Activated CD8-positive, alpha-beta memory T cell treated with anti-CD3 and anti-CD28 coated beads, Interleukin-2, amount 50 U/mL, for 48 hours (primary cell): Measurements from ENCODE around the gene RECQL.
"Not testable (repeated sequence)": the region's sequence is repeated elsewhere in the genome, so short reads cannot be mapped to it uniquely, and the experiment has no call there.

Experiments used
- DNase-seq: peaks from one replicate; pipeline ENCODE4 v3.0.0-alpha.2; 2020

RECQL gene

DNA sequence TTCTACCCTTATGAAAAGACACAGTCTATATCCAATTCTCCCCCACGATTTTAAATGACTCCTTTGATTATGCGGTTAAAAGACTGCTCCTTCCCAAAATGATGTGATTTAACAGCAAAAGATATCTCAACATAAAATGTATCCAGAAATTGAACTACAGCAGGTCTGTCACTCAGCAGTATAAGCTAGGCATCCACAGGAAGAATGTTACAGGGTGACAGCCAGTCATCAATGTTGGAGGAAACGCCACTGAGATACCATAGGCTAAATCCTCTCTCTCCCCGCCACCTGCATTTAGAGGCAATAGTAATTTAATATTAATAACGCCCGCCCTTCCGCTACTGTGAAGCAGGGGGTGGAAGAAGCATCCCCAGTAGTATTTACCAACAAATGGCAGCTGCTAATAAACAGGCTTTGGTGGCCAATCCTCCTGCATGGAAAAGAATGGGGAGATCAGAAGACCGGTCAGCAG lies 613 bp downstream of the RECQL start:
- no peak for DNase-seq

GRCh38 chr12:21499765-21500164 lies 1.7 kb downstream of the RECQL start:
- DNase-seq: no peak

DNA sequence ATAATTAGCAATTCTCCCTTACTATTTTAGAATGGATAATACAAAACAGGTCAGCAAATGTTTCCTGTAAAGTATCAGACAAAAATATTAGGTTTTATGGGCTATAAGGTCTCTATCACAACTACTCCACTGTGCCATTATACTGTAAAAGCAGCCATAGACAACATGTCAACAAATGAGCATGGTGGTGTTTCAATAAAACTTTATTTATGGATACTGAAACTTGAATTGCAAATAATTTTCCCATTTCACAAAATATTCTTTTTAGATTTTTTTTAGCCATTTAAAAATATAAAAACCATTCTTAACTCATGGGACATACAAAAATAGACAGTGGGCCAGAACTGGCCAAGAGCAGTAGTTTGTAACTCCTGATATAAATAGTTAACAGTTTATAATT lies 15.4 kb downstream of the RECQL start:
- DNase-seq: no peak

DNA sequence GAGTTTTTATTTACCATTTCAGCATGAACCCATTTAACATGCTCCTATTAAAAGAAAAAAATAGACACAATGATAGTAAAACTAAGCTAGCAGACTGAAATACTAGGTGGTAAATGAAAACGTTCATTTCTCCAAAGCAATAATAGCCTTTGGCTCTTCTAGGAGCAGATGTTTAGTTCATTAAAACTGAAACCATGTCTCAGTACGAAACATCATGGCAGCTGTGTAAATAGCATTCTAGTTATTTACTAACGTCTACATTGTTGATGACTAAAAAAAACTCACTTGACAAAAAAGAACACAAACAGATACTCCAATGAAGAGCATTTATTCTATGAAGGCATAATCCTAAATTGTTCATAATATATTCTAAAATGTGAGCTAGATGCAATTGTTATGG lies 17.9 kb downstream of the RECQL start:
- DNase-seq: no peak

DNA sequence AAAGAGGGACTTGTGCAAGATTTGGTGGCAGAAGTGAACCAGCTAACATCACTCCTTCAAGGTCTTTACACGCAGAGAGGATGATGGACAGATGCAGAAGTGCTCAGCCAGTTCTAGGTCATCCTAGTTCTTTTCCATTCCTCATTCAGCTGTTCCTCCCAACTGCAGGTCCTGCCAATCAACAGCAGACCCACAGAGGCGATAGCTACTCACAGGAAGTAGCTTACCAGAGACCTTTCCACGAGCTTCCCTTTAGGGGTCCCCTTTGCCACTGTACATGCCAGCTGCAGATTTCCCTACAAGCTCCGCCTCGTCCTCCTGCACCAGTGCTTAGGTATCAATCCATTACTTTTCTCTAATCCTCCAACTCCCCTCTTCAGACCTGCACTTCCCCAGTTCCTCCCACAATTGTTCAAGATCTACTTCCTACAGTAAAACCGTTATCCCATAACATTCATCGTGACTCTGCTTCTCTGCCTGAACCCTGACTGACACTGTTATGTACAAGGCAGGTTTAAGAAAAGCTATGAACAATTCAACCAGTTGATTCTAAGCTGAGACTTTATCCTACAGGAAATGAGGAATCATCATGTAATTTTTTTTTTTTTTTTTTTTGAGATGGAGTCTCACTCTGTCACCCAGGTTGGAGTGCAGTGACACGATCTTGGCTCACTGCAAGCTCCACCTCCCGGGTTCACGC lies 22.5 kb downstream of the RECQL start:
- DNase-seq: no peak

- DNase-seq: no peak
Measured at GRCh38 chr12:21476949-21477348, 24.5 kb downstream of the RECQL start.

DNA sequence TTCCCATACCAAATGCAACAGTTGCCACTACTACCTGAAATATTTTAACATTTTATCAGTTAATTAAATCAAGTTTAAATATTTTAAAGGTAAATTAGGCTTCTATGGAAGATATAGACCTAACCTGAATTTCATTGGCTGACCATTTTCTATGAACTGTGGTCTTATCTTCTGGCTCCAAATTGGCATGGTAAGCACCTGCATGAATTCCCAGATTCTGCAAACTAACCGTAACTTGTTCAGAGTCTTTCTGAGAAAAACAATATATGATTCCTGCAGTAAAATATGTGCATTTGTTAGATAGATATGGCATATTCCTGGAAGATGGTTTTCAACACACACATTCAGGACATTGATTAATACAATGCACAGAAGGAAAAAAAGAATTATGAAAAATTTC lies 25.9 kb downstream of the RECQL start:
- DNase-seq: no peak

DNA sequence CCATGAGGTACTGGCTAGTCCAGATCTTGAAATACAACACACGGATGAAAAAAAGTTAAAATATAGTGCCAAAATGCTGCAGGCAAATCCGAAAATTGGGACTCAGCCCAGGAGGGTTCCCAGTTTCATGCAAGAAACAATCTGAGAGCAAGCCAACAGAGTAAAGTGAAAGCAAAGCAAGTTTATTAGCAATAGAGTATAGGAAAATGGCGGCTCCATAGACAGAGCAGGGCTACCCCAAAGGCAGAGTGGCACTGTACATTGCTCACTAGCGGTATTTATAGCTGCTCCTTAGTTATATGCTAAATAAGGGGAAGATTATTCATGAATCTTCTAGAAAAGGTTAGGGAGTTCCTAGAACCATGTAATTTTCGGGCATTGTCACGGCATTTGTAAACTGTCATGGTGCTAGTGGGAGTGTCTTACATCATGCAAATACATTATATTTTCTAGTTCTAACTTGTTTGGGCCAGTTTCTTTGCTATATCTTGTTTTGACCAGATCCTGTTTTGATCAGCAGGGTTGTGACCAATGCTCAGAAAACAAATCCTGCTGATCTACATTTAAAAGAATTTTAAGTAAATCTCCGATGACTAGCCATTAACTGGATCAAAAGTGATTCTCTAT lies 29.1 kb downstream of the RECQL start:
- DNase-seq: no peak

DNA sequence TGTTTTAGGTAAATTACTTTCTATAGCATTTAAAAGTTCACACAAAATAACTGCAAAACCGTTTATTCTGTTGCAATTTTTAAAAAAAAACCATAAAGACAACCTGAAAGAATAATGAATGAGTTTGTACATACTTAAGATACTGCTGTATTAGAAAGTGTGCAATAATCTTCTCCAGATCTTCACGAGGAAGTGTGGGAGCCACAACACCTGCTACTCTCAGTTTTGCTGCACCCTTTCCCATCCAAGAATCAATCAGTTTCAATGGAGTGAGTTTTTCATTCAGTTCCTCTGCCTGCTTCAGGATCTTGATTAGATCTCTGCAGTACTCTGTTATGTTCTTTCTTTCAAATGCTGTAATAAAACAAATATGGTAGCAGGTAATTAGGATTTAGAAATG lies 30.1 kb downstream of the RECQL start:
- no peak for DNase-seq

- DNase-seq: not testable (repeated sequence)
Measured at GRCh38 chr12:21467334-21467733, 34.1 kb downstream of the RECQL start.

DNA sequence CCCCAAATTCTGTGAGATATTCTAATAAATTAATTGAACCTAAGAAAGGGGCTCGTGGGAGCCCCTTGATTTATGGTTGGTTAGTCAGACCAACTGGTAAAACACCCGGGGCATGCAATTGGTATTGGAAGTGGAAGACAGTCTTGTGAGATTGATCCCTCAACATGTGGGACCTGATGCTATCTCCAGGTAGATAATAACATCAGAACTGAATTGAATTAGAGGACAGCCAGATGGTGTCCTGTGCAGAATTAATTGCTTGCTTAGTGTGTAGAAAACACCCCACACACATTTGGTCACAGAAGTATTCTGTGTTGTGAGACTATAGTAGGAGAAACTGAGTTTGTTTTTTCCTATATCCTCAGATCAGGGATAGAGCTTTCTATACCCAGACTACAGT lies 42.0 kb downstream of the RECQL start:
- no peak for DNase-seq

GRCh38 chr12:21456291-21456780 lies 45.1 kb downstream of the RECQL start:
- no peak for DNase-seq

GRCh38 chr12:21453312-21453852 lies 48.1 kb downstream of the RECQL start:
- DNase-seq: no peak

DNA sequence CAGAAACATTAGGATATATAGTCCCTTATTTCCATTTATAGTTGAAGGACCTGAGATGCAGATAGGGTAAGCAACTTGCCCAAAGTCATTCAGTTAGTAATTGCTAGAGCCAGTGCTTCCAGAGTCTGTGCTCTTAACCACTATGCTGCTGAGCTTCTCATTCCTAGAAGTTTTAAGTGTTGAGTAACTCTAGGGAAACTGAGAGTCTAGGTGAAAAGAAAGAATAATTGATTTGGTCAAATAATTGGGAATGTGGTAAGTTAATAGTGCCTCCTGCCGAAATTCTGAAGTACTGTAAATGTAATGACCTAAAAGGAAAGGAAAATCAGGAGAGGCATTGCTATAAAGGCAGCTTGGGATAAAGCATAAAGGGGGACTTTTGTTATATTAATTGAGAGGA lies 49.9 kb downstream of the RECQL start:
- DNase-seq: no peak

DNA sequence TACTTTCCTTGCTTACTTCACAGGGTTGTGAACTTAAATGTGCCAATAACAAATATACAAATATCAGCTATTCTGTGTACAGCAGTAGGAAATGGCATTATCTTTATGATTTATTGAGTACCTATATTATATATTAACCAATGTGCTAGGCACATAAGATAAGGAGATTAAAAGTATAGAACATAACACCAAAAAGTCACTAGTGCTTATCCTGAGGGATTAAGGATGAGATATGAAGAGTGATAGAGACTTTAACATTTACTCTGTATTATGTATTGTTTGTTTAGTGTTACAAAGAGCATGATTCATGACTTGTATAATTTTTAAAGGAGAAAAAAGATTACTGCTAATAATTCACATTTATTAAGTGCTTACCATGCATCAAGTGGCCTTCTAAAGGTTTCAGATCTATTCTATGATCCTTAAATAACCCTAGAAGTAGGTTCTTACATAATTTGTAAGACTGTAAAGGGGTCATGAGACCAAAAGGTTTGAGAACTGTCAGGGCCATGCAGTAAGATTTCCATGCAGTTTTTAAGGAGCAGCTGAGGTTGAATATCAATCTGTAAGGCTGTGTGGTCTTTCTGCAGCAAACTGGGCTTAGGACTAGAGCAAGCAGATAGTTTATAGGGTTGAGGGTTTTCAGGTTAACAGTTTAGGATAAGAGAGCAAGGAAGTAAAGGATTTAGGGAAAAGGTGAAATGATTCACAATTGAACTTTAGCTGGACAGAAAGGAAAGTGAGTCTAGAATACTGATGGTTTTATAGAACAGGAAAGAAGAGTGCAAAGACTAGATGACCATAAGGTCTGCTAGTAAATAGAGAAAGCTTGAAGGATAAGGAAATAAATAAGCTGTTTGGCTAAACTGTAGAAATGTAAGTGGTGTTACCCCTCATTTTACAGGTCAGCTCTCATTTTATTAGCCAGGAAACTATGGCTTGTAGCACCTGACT lies 57.0 kb downstream of the RECQL start:
- DNase-seq: no peak

GRCh38 chr12:21439347-21439746 lies 62.1 kb downstream of the RECQL start:
- no peak for DNase-seq

DNA sequence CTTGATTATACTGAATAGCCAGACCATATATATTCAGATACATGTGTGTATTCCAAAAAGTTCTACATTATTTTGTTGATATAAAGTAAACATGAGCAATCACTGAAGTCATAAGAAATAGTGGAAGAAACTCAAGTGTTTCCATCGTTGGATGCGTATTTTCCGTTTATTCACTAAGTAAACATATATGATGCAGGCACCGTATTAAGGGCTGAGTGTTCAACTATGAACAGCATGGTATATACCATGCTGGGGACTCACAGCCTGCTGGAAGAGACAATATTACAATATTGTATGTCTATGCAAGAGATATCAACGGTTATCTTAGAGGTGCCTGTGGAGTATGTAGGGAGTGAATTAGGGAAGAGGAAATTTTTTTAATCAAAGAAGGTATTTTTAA lies 62.8 kb downstream of the RECQL start:
- no peak for DNase-seq

DNA sequence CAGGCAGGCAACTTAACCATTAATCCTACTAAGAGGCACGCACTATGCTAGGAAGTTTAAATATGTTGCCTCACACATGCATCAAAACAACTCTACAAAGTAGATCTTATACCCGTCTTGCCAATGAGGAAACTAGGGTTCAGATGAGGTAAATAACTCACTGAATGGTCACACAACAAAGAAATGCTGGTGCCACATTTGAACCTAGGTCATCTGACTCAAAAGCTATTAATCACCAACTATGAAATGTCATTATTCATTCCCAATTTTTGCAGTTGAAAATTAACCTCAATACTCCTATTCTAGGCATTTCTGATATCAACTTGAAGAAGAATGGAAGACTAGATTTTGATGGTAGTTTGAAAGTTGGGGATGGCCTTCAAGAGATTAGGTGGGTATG lies 66.7 kb downstream of the RECQL start:
- DNase-seq: no peak

DNA sequence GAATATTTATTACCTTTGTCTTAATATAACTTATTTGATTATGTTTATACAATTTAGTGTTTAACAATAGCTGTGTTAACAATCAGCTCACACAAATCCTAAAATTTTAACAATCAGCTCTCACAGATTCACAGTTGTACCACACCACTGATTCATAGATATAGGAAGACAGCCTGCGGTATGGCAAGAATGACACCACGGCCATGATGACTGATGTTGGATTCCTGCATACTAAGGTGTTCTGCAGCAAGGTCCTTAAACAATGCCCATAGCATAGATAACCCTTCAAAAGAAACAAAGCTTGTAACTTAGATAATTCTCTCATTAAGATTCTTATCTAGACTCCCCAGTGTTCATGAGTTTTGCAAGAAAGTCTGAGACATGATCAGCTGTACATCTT lies 67.9 kb downstream of the RECQL start:
- no peak for DNase-seq

DNA sequence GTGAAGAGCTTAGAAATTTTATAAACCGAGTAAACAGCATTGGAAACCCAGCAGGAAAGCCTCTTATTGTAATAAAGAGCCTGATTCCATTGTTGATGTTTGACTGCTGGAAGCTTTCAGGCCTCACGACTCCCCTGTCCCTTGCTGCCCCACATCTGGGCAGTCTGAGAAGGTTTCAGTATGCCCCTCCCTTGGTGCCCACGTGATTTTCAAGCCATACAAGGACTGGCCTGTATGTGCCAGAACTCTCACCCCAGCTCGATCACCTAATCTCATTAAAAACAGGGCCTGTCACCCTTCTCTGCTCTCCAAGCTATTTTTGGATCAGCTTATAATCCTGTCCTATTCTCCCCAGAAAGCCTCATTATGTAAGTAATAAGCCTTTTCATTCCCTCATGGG lies 71.4 kb downstream of the RECQL start:
- DNase-seq: no peak

DNA sequence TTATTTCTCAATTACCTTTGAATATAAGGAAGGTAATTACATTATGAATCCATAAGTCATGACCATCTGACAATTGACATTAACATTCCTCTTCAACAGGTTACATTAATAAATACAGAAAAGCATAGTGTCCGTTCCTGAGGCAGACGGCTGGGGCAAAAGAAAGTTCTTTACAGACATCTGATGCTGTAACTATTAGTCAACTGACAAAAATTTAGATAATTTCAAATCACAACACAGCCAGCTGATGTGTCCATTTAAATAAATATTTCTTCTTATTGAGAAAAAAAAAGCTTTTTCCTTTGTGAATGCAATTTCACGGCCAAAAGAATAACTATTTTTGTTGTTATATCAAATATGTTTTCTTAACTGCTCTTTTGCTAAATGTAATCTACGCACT lies 73.2 kb downstream of the RECQL start:
- DNase-seq: no peak

DNA sequence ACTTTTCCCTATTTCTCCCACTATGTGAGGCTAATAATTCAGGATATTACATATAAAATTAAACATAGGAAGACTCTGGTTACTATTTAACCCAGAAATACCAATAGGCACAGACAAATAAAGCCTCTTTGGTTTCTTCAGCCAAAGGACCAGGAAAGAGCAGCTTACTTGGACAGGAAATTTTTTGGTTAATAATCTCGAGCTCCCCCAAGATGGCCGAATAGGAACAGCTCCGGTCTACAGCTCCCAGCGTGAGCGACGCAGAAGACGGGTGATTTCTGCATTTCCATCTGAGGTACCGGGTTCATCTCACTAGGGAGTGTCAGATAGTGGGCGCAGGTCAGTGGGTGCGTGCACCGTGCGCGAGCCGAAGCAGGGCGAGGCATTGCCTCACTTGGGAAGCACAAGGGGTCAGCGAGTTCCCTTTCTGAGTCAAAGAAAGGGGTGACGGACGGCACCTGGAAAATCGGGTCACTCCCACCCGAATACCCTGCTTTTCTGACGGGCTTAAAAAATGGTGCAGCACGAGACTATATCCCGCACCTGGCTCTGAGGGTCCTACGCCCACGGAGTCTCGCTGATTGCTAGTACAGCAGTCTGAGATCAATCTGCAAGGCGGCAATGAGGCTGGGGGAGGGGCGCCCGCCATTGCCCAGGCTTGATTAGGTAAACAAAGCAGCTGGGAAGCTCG lies 82.3 kb downstream of the RECQL start:
- not testable (repeated sequence) for DNase-seq
